ENCODE data around the gene SPATA7.

Gene SPATA7

DNA sequence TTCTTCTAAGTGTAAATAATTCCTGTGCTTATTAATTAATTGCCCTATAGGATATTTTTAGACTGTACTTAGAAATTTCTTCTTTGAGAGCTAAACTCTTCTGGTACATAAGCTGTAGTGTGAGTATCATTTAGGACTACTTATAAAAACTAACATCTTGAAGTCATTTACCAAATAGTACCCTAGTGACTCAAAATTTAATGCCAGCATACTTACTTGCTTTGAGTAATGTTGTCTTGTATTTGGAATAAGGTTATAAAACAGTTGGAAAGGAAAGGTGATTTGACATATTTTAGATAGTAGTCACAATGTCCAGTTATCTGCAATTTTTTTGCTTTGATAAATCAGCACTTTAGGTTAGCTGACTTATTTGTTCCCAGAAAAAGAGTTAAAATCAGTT is 39.1 kb downstream of the SPATA7 start:
- DNase-seq (ENCODE audit: low spot score): no peak
- H3K27ac ChIP-seq (ENCODE audit: poor library complexity, severe bottlenecking): no peak overlapping the region
- no peak for ATAC-seq (ENCODE audit: low read depth)
- H3K27me3 ChIP-seq (ENCODE audit: insufficient read depth, poor library complexity, severe bottlenecking): no peaks in the 10 kb centered on the region
- no peaks in the 10 kb centered on the region; the same call in 1 of the 2 replicates for H3K36me3 ChIP-seq (ENCODE audit: low read depth)
- TF ChIP-seq, protein P1, sequence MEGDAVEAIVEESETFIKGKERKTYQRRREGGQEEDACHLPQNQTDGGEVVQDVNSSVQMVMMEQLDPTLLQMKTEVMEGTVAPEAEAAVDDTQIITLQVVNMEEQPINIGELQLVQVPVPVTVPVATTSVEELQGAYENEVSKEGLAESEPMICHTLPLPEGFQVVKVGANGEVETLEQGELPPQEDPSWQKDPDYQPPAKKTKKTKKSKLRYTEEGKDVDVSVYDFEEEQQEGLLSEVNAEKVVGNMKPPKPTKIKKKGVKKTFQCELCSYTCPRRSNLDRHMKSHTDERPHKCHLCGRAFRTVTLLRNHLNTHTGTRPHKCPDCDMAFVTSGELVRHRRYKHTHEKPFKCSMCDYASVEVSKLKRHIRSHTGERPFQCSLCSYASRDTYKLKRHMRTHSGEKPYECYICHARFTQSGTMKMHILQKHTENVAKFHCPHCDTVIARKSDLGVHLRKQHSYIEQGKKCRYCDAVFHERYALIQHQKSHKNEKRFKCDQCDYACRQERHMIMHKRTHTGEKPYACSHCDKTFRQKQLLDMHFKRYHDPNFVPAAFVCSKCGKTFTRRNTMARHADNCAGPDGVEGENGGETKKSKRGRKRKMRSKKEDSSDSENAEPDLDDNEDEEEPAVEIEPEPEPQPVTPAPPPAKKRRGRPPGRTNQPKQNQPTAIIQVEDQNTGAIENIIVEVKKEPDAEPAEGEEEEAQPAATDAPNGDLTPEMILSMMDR (IDR thresholded peaks at IDR 0.05; ENCODE audit: poor library complexity, severe bottlenecking): no peak
- H3K4me3 ChIP-seq (ENCODE audit: severe bottlenecking): no peak overlapping the region
- H3K4me1 ChIP-seq (ENCODE audit: insufficient read depth, poor library complexity, severe bottlenecking): no peaks in the 10 kb centered on the region
- no peaks in the 10 kb centered on the region for H3K9me3 ChIP-seq (ENCODE audit: severe bottlenecking)

DNA sequence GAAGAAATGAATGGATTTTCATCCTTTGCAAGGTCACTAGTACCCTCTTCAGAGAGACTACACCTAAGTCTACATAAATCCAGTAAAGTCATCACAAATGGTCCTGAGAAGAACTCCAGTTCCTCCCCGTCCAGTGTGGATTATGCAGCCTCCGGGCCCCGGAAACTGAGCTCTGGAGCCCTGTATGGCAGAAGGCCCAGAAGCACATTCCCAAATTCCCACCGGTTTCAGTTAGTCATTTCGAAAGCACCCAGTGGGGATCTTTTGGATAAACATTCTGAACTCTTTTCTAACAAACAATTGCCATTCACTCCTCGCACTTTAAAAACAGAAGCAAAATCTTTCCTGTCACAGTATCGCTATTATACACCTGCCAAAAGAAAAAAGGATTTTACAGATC is 40.8 kb downstream of the SPATA7 start:
- no peak for DNase-seq (ENCODE audit: low spot score)
- TF ChIP-seq, protein P1 (IDR thresholded peaks at IDR 0.05; ENCODE audit: poor library complexity, severe bottlenecking): no peak
- no peaks in the 10 kb centered on the region for H3K9me3 ChIP-seq (ENCODE audit: severe bottlenecking)

DNA sequence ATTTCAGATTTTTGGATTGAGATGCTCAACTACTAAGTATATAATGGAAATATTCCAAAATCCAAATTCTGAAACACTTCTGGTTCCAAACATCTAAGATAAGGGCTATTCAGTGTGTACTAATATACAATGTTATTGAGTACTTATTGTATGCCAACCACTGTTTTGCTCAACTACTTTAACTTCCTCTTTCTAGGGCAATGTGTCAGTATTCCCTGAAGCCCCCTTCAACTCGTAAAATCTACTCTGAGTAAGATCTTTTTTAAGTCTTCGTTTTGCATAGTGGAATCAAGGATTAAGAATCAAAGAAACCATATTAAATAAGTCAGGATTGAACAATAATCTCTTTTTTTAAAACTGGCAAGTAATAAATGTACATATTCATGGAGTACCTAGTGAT is 45.5 kb downstream of the SPATA7 start:
- H3K27ac ChIP-seq (ENCODE audit: poor library complexity, severe bottlenecking): no peak overlapping the region
- DNase-seq (ENCODE audit: low spot score) (no peak), ATAC-seq (ENCODE audit: low read depth) (no peak)
- H3K36me3 ChIP-seq (ENCODE audit: low read depth): peaks cover 7% of the 10 kb centered on the region
- H3K4me3 ChIP-seq (ENCODE audit: severe bottlenecking): no peak overlapping the region
- TF ChIP-seq, protein P1 (IDR thresholded peaks at IDR 0.05; ENCODE audit: poor library complexity, severe bottlenecking): no peak
- no peaks in the 10 kb centered on the region for H3K4me1 ChIP-seq (ENCODE audit: insufficient read depth, poor library complexity, severe bottlenecking)
- H3K9me3 ChIP-seq (ENCODE audit: severe bottlenecking): no peaks in the 10 kb centered on the region
- no peaks in the 10 kb centered on the region for H3K27me3 ChIP-seq (ENCODE audit: insufficient read depth, poor library complexity, severe bottlenecking)

More for the DNA sequence above, 40.8 kb downstream of the SPATA7 start:
- H3K27ac ChIP-seq (ENCODE audit: poor library complexity, severe bottlenecking): no peak overlapping the region
- no peaks in the 10 kb centered on the region; the same call in 1 of the 2 replicates for H3K36me3 ChIP-seq (ENCODE audit: low read depth)
- ATAC-seq (ENCODE audit: low read depth): no peak
- no peaks in the 10 kb centered on the region for H3K27me3 ChIP-seq (ENCODE audit: insufficient read depth, poor library complexity, severe bottlenecking)
- no peaks in the 10 kb centered on the region for H3K4me1 ChIP-seq (ENCODE audit: insufficient read depth, poor library complexity, severe bottlenecking)
- no peak overlapping the region for H3K4me3 ChIP-seq (ENCODE audit: severe bottlenecking)

DNA sequence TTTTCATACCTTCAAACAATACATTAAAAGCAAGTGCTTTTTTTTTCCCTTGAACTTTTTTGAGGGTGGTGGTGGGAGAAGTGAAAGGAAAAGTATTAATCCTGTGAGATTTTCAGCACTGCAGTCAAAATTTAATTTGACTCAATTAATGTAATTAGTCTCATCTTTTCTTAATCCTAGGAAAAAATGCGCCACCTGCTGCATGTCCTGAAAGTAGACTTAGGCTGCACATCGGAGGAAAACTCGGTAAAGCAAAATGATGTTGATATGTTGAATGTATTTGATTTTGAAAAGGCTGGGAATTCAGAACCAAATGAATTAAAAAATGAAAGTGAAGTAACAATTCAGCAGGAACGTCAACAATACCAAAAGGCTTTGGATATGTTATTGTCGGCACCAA is 52.2 kb downstream of the SPATA7 start:
- TF ChIP-seq, protein P1 (IDR thresholded peaks at IDR 0.05; ENCODE audit: poor library complexity, severe bottlenecking): peak; percentile 41
- ATAC-seq (ENCODE audit: low read depth): no peak

DNA sequence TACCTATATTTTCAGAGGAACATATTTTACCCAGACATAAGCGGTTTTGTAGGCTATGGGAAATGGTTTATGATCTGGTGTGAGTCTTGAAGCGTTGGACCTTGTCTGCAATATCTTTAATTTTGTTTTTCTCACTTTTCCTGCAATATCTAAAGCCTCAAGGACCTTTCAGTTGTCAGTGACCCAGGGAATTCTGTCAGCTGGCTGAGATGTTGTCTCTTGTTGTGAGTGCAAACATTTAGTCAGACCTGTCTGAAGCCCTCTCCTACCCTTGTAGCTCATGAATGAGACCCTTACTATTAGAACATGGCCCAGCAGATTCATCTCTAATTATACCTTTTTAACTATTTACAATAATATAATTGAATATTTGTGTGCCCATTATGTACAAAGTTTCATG is 53.6 kb downstream of the SPATA7 start:
- H3K4me3 ChIP-seq (ENCODE audit: severe bottlenecking): no peak overlapping the region
- no peaks in the 10 kb centered on the region for H3K9me3 ChIP-seq (ENCODE audit: severe bottlenecking)
- H3K27me3 ChIP-seq (ENCODE audit: insufficient read depth, poor library complexity, severe bottlenecking): no peaks in the 10 kb centered on the region
- ATAC-seq (ENCODE audit: low read depth): no peak
- TF ChIP-seq, protein P1 (IDR thresholded peaks at IDR 0.05; ENCODE audit: poor library complexity, severe bottlenecking): no peak
- no peak overlapping the region for H3K27ac ChIP-seq (ENCODE audit: poor library complexity, severe bottlenecking)
- peaks cover 3% of the 10 kb centered on the region; the same call in 1 of the 2 replicates for H3K36me3 ChIP-seq (ENCODE audit: low read depth)
- DNase-seq (ENCODE audit: low spot score): no peak
- no peaks in the 10 kb centered on the region for H3K4me1 ChIP-seq (ENCODE audit: insufficient read depth, poor library complexity, severe bottlenecking)

More for the DNA sequence above, 52.2 kb downstream of the SPATA7 start:
- no peaks in the 10 kb centered on the region for H3K27me3 ChIP-seq (ENCODE audit: insufficient read depth, poor library complexity, severe bottlenecking)
- no peaks in the 10 kb centered on the region for H3K9me3 ChIP-seq (ENCODE audit: severe bottlenecking)
- no peaks in the 10 kb centered on the region for H3K4me1 ChIP-seq (ENCODE audit: insufficient read depth, poor library complexity, severe bottlenecking)
- no peak for DNase-seq (ENCODE audit: low spot score)
- peaks cover 10% of the 10 kb centered on the region for H3K36me3 ChIP-seq (ENCODE audit: low read depth)
- no peak overlapping the region for H3K4me3 ChIP-seq (ENCODE audit: severe bottlenecking)
- no peak overlapping the region for H3K27ac ChIP-seq (ENCODE audit: poor library complexity, severe bottlenecking)

Measured in RWPE2 (cell line).